Stimulated activated naive CD8-positive, alpha-beta T cell treated with anti-CD3 and anti-CD28 coated beads, Interleukin-15, amount 100 ng/mL, for 72 hours (primary cell): ENCODE measurements around the gene SRBD1.

Experiments used
- ATAC-seq: fragments of 150-1000 bp; cut with Tn5 transposase; 2 replicates; pipeline ENCODE4 v1.10.0; 2021; ENCODE audit warnings: mild to moderate bottlenecking, moderate library complexity
- DNase-seq, 2 donors: peaks; one replicate each; pipeline ENCODE4 v3.0.0; 2021 to 2022
- H3K27ac Mint-ChIP-seq, 2 donors: one replicate each; pipeline ENCODE4 v1.8.0; 2022; ENCODE audit warnings: mild to moderate bottlenecking in 2 of 2, mixed read lengths in 2 of 2, moderate library complexity in 2 of 2
- H3K27me3 Mint-ChIP-seq: one replicate; pipeline ENCODE4 v1.8.0; 2022; ENCODE audit warnings: mixed read lengths
- H3K4me1 Mint-ChIP-seq: one replicate; pipeline ENCODE4 v1.8.0; 2022; ENCODE audit warnings: mild to moderate bottlenecking, mixed read lengths
- H3K4me3 Mint-ChIP-seq, 2 donors: one replicate each; pipeline ENCODE4 v1.8.0; 2022; ENCODE audit warnings: mild to moderate bottlenecking in 2 of 2, mixed read lengths in 2 of 2, moderate library complexity in 1 of 2
- H3K9me3 Mint-ChIP-seq, 2 donors: one replicate each; pipeline ENCODE4 v1.8.0; 2022; ENCODE audit warnings: mixed read lengths in 2 of 2

Gene SRBD1, protein sequence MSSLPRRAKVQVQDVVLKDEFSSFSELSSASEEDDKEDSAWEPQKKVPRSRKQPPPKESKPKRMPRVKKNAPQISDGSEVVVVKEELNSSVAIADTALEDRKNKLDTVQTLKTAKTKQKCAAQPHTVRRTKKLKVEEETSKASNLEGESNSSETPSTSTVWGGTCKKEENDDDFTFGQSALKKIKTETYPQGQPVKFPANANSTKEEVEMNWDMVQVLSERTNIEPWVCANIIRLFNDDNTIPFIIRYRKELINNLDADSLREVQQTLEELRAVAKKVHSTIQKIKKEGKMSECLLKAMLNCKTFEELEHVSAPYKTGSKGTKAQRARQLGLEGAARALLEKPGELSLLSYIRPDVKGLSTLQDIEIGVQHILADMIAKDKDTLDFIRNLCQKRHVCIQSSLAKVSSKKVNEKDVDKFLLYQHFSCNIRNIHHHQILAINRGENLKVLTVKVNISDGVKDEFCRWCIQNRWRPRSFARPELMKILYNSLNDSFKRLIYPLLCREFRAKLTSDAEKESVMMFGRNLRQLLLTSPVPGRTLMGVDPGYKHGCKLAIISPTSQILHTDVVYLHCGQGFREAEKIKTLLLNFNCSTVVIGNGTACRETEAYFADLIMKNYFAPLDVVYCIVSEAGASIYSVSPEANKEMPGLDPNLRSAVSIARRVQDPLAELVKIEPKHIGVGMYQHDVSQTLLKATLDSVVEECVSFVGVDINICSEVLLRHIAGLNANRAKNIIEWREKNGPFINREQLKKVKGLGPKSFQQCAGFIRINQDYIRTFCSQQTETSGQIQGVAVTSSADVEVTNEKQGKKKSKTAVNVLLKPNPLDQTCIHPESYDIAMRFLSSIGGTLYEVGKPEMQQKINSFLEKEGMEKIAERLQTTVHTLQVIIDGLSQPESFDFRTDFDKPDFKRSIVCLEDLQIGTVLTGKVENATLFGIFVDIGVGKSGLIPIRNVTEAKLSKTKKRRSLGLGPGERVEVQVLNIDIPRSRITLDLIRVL

DNA sequence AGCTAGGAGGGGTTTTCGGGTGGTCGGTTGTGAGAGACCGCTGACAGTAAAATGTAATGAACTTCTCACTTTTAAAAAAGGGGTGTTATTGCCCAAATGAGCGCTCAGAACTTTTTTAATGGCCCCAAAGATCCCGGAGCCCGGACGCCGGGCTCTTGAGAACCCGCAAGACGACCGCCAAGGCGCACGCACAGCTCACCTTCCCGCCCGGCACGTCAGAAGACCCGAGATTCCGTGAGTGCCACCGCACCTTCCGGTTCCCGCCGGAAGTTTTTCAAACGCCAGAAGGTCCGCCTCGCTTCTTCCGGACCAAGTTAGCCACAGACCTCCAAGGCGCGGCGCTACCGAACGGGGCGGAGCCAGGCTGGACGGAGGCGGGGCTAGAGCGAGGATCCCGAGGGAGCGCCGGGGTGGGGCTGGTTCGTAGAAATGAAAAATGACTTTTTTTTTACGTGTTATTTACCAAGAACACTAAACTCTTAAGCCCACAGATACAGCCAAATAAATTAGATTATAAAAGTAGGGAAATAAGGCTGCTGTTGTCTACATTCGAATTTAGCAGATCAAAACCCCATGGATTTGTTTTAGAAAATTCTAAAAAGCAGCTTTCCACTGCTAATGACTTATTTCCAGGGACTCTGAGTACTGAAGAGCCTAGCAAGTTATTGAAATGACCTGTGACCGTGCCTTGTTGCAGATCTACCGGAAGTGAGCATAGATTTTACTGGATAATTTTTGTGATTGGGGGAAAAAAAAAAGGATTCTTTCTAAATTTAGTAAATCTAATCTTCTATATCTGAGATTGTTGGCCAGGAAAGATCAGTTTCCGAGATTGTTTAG is at the start of gene SRBD1:
Gene SRBD1 (minus strand): TSS at position 248 of the 840 bp plus-strand sequence. CDS start 5,826 bp downstream, outside the sequence.
- H3K4me1 Mint-ChIP-seq, result peaks cover 36% of the 10 kb centered on the region
- H3K27ac Mint-ChIP-seq, result peak within 1 kb of the TSS; percentile 98
- DNase-seq, result peak; percentile 81 to 92
- no peaks in the 10 kb centered on the region for H3K9me3 Mint-ChIP-seq
- ATAC-seq, result peak; percentile 97
- peak within 1 kb of the TSS; percentile 92 to 94 for H3K4me3 Mint-ChIP-seq
- H3K27me3 Mint-ChIP-seq, result no peaks in the 10 kb centered on the region

DNA sequence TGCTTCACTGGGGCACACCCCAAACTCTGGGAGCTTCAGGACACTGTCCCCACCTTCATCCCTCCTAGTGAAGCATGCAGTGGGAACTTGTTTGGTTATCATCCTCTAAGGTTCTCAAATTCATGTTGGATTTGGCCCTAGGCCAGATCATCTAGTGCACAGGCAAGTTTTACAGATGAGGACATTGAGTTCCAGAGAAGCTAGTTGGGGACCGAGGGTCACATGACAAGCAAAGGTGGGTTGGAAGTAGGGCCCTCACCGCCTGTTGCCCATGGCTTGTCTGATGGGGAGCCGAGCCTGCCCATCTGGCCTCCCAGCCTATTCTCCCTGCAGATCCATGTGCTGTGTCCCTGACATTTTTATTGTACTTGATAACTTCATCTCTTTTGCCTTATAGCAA is 43.2 kb upstream of the SRBD1 start:
- no peak overlapping the region for H3K27ac Mint-ChIP-seq
- no peak for ATAC-seq
- H3K9me3 Mint-ChIP-seq, result no peaks in the 10 kb centered on the region
- no peak overlapping the region for H3K4me3 Mint-ChIP-seq
- H3K27me3 Mint-ChIP-seq, result peaks cover 12% of the 10 kb centered on the region
- peaks cover 19% of the 10 kb centered on the region for H3K4me1 Mint-ChIP-seq
- no peak for DNase-seq

DNA sequence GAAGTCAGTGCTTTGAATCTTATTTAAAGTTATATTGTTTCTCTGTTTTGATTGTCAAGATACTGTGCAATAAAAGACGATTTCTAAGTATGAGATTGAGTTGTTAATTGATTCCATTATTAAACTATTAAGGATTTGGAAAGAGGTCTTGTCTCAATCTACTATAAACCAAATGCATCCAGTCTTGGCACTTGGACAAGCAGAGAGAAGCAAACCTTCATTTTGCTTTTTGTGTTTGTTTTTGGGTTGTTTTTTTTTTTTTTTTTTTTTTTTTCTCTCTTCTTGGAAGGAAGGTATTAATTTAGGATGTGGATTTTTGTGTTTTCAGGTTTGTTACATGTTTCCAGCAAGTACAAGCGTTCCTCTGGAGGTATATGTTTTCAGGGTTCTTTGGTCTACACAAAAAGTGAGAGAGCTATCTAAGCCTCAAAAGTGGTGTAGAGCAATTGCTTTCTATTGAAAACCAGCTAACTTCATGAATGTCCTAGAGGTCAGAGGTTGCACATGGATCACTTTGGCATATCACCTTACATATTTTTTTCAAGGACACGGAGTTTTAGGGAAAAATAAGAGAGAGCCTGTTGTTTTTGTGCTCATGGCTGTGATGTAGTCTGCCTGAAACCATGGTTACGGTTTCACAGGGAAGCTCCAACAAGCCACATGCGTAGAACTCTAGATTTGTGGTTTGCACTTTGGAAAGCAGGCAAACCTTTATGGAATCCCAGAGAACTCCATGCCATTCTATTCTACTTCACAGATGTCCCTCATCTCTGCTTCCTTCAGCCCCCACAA is 42.3 kb upstream of the SRBD1 start:
- DNase-seq (no peak), ATAC-seq (no peak)
- Mint-ChIP-seq H3K4me3 (peak overlapping the region; percentile 80 to 91), H3K4me1 (peaks cover 19% of the 10 kb centered on the region), H3K27ac (peak overlapping the region in 1 of 2 donors; percentile 53), H3K9me3 (no peaks in the 10 kb centered on the region), H3K27me3 (peaks cover 12% of the 10 kb centered on the region)

DNA sequence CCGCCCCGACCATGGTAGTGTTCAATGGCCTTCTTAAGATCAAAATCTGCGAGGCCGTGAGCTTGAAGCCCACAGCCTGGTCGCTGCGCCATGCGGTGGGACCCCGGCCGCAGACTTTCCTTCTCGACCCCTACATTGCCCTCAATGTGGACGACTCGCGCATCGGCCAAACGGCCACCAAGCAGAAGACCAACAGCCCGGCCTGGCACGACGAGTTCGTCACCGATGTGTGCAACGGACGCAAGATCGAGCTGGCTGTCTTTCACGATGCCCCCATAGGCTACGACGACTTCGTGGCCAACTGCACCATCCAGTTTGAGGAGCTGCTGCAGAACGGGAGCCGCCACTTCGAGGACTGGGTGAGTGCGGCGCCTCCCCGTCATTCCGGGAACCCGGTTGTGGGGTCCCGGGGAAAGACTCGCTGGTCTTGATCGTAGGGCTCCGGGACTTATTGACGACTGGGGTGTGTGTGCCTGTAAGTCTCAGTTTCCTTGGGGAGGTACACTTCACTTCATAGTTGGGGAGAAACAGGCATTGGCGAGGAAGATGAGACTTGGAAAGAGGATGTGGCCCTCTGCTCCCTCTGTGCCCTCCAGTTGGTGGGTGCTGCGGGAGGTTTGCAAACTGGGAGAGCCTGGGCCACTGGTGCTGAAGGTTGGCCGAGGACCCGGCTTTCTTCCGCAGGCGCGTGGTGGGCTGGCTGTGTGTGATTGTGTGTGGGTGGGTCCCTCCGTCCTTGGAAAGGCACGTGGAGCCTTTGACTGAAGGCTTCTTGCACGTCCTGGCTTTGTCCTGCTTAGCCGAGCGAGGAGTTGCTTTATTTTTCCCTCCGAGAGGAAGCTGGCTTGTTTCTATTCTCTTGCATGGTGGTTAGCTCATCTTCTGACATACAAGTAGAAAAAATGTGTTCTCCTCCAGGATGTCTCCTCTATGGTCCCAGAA is 41.3 kb upstream of the SRBD1 start:
- Mint-ChIP-seq H3K4me1 (peaks cover 19% of the 10 kb centered on the region), H3K27me3 (peaks cover 12% of the 10 kb centered on the region), H3K4me3 (peak overlapping the region; percentile 80 to 91), H3K9me3 (no peaks in the 10 kb centered on the region), H3K27ac (peak overlapping the region; percentile 69 to 80)
- peak; percentile 33 to 41 for DNase-seq
- ATAC-seq, result no peak

DNA sequence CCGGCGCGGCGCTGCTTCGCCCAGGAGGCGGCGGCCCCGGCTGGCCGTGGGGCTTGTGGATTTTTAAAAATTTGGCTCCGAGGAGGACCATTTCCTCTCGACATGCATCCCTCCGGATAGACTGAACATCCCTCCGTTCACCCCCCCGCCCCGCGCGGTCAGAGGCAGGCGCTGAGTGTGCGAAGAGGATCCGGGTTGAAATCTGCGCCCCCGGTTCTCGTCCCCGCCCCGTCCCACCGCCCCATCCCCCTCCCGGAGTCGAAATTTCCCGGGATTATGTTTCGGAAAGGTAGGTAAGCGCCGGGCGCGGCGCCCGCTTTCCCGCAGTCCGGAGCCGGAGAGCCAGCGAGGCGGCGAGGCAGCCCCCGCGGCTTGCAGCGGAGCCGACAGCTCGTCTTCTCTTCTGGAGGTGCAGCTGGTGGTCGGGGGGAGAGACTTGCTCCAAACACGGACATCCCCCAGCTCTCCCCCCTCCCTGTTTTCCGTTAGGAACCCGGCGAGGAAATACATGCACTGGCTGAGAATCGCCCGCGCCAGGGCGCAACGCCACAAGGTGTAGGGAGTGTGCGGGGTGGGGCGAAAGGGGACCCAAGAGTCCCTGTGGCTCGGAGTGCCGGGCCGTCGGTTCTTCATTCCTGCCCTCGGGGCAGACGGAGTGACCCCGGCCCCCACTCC is 40.5 kb upstream of the SRBD1 start, which contains the start of gene PRKCE:
Gene PRKCE (plus strand): TSS at position 261 of the 675 bp plus-strand sequence.
- Mint-ChIP-seq H3K4me3 (peak within 1 kb of the TSS; percentile 91 to 94), H3K27ac (peak within 1 kb of the TSS; percentile 98), H3K9me3 (no peaks in the 10 kb centered on the region), H3K4me1 (peaks cover 19% of the 10 kb centered on the region), H3K27me3 (peaks cover 12% of the 10 kb centered on the region)
- DNase-seq (peak; percentile 36 to 58), ATAC-seq (peak; percentile 63)

DNA sequence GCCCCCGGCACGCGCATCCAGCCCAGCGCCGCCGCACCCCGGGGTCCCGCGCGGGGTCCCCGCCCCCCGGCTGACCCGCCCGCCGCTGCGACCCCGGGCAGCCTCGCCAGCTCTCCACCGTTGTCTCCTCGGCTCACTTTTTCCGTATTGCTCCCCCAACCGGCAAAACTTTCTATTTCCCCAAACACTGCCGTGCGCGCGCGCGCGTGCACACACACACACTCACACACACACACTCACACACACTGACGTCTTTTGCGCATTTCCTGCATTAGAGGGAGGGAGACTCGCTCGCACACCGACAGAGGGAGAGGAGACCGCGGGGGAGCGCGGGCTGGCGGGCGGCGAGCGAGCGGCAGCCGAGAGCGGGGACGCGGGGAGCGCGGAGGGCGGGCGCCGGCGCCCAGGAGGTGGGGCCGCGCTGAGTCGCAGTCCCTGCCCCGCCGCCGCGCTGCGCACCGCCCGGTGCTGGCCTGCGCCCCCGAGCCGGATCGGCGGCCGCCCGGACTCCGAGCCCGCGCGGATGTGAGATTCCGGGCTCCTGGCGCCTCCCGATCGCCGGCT is 39.9 kb upstream of the SRBD1 start:
- ATAC-seq (peak; percentile 90), DNase-seq (peak; percentile 90 to 91)
- no peaks in the 10 kb centered on the region for H3K9me3 Mint-ChIP-seq
- H3K4me1 Mint-ChIP-seq, result peaks cover 19% of the 10 kb centered on the region
- peak overlapping the region; percentile 90 to 94 for H3K4me3 Mint-ChIP-seq
- peak overlapping the region; percentile 98 for H3K27ac Mint-ChIP-seq
- H3K27me3 Mint-ChIP-seq, result peaks cover 12% of the 10 kb centered on the region

DNA sequence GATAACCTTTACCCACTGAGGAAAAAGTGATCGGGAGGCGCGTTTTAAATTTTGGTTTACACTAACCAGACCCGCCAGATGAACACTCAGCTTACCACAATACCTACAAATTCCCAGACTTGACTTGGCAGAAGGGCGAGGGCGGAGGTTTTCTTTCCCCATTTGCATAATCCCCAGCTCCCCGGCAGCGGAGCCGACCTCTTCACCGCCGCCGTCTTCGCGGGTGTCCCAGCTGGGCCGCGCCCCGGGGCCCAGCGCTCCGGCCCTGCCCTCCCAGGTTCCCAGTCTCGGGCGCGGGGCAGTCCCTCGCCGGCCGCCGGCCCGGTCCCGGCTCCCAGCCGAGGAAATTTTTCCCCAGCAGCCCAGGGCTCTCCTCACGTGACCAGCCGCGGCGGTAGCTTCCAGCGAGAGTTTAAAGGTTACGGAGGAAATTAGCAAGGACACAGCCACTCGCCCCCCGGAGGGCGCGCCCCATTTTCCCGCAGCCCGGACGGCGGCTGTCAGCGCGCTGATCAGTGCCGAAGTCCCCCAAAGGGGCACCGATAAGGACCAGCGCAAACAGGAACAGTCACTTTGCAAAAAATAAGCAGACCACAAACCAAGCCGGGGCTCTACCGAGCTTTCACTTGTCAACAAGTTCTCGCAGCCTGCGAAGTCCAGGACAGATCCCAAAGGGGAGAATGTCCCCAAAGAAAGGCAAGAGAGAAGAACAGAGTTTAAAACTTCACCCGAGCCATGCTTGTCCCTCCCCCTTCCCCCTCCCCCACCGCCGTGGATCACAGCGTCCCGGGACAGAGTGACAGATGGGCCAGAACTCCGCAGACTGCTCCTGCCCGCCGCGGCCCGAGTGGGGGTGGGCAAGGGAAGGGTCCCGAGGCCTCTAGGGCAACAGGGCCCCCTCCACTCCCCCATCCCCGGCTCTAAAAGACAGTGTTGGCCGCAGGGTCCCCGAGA is 39.1 kb upstream of the SRBD1 start:
- Mint-ChIP-seq H3K27ac (peak overlapping the region; percentile 69 to 93), H3K27me3 (peaks cover 12% of the 10 kb centered on the region), H3K4me3 (peak overlapping the region; percentile 90 to 94), H3K9me3 (no peaks in the 10 kb centered on the region), H3K4me1 (peaks cover 19% of the 10 kb centered on the region)
- ATAC-seq (peak; percentile 40), DNase-seq (peak; percentile 48 to 57)

DNA sequence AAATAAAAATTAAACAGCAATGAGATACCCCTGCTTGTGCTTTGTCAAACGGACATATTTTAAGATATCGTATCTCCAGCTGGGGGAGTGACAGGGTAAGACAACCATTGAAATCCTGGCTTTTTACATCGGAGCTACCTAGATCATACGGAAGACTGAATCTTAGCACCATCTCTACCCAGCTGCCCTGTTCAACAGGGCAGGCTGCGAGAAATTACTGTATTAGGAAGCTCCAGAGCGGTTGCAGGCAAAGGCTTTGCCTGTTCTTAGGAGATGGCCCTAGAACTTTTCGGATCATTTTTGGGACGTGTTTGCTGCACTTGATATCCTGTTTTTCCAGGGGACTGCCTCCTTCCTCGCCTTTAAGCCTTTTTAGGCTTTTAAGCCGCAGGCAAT is 38.4 kb upstream of the SRBD1 start:
- Mint-ChIP-seq H3K27ac (peak overlapping the region in 1 of 2 donors; percentile 7), H3K4me1 (peaks cover 19% of the 10 kb centered on the region), H3K4me3 (peak overlapping the region; percentile 90 to 94), H3K27me3 (peaks cover 12% of the 10 kb centered on the region), H3K9me3 (no peaks in the 10 kb centered on the region)
- ATAC-seq (no peak), DNase-seq (no peak)

DNA sequence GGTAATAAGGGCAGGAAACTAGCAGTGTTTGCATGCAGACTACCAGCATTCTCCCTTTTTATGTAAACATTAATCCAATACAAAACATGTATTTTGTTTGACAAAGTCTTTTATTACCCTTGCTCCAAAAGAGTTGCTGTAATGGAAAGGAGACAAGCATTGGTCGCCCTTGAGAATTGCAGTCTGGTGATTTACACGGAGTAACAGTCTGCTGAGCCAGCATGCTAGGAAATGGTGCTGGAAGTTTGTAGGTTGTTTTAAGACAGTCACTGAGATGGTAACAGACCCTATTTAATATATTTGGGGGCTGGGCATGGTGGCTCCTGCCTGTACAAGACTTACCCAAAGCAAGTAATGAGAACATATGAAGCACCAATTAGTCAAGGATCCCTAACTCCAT is 37.6 kb upstream of the SRBD1 start:
- Mint-ChIP-seq H3K4me3 (no peak overlapping the region), H3K27me3 (peaks cover 19% of the 10 kb centered on the region), H3K9me3 (no peaks in the 10 kb centered on the region), H3K27ac (no peak overlapping the region), H3K4me1 (peaks cover 25% of the 10 kb centered on the region)
- DNase-seq, result no peak
- no peak for ATAC-seq

DNA sequence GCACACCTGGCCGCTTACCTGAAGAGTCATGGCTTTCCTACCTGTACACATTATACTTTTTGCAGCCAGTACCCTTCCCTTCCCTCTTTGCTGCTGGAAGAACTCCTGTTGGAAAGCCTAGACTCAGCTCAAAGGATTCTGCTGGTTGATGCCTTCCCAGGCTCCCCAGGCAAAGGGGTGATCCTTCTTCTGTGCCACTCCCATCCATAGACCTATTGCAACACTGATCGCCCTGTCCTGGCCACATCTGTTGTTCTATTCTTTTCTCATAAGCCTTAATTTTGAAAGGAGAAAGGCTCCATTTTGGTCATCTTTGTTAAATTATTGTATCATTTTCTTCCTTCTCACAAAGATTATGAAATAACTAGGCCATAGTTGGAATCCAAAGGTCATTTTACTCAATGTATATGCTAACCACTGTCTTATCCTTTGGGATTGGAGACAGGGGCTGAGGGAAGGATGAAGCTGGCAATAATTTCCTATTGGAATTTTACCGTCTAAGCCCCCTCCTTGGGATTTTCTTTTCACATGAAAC is 37.0 kb upstream of the SRBD1 start:
- DNase-seq (no peak), ATAC-seq (no peak)
- no peaks in the 10 kb centered on the region for H3K9me3 Mint-ChIP-seq
- H3K4me1 Mint-ChIP-seq, result peaks cover 28% of the 10 kb centered on the region
- peaks cover 25% of the 10 kb centered on the region for H3K27me3 Mint-ChIP-seq
- no peak overlapping the region for H3K27ac Mint-ChIP-seq
- no peak overlapping the region for H3K4me3 Mint-ChIP-seq

DNA sequence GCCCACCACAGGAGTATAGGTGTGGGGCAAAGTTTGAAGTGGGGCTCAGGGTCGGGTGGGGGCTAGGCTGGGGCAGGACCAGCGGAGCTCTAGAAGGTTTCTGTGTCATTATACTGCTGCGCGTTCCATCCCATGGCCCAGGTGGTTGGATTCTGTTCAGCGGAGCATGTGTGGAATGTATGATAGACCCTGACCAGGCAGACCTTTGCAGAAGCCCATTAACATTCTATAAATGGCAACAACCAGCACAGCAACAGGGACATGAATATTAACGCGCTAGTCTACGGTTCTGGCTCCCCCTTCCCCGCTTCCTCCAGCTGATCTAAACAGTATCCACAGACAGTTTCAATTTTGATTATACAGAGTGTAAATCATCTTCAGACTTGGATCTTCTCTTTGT is 36.3 kb upstream of the SRBD1 start:
- ATAC-seq (no peak), DNase-seq (no peak)
- peaks cover 25% of the 10 kb centered on the region for H3K27me3 Mint-ChIP-seq
- no peak overlapping the region for H3K4me3 Mint-ChIP-seq
- H3K27ac Mint-ChIP-seq, result no peak overlapping the region
- no peaks in the 10 kb centered on the region for H3K9me3 Mint-ChIP-seq
- H3K4me1 Mint-ChIP-seq, result peaks cover 23% of the 10 kb centered on the region

DNA sequence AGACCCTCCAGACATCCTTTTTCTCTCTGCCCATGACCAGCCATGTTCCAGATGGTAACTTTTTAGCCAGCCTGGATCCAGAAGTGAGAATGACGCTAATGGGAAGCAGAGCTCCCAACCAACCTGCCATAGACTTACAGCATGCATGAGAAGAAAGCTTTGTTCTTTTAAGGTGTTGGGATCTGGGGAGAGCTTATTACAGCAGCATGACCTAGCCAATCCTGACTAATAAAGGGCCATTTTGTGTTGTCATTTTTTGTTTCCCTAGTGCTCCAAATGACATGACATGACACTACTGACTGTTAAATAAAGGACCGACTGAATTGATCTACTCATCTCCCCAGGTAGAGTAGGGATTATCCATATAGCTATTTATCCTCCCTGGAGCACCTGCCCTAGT is 35.2 kb upstream of the SRBD1 start:
- DNase-seq, result no peak
- H3K27ac Mint-ChIP-seq, result no peak overlapping the region
- peaks cover 30% of the 10 kb centered on the region for H3K27me3 Mint-ChIP-seq
- no peak for ATAC-seq
- no peak overlapping the region for H3K4me3 Mint-ChIP-seq
- H3K9me3 Mint-ChIP-seq, result no peaks in the 10 kb centered on the region
- H3K4me1 Mint-ChIP-seq, result peaks cover 18% of the 10 kb centered on the region
